Kidney tubule cell (primary cell): ENCODE measurements around the gene INTS11.

ENCODE experiments used
- DNase-seq: peaks from one replicate; pipeline ENCODE4 v3.0.0-alpha.2; 2018; ENCODE audit warnings: low spot score

Gene INTS11

DNA sequence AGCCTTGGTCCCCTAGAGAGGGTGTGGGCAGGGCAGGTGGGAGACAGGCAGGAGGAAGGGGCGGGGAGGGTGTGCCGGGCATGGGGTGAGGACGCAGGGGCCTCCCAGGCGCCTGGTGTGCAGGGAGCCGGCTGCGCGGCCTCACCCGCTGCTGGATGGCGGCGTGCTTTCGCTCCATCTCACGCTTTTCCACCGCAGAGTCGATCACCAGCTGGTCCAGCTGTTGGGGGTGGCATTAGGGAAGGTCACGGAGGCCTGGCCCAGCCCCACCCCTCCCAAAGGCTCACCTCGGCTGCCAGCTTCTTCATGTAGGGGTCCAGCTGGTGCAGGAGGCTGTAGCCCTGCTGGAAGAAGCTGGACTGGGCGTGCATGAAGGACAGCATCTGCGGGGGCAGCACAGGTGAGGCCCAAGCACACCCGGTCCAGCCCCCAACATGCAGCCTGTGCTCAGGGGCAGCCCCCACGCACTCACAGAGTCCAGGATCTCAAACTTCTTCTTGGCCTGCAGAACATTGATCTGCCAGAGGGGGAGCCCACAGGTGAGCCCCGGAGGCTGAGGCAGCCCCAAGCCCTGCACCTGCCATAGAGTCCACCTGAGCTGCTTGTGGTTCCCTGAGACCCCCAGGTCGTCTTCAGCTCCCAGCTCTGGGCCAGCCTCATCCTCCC is 24.6 kb downstream of the INTS11 start:
- peak; percentile 16 for DNase-seq

DNA sequence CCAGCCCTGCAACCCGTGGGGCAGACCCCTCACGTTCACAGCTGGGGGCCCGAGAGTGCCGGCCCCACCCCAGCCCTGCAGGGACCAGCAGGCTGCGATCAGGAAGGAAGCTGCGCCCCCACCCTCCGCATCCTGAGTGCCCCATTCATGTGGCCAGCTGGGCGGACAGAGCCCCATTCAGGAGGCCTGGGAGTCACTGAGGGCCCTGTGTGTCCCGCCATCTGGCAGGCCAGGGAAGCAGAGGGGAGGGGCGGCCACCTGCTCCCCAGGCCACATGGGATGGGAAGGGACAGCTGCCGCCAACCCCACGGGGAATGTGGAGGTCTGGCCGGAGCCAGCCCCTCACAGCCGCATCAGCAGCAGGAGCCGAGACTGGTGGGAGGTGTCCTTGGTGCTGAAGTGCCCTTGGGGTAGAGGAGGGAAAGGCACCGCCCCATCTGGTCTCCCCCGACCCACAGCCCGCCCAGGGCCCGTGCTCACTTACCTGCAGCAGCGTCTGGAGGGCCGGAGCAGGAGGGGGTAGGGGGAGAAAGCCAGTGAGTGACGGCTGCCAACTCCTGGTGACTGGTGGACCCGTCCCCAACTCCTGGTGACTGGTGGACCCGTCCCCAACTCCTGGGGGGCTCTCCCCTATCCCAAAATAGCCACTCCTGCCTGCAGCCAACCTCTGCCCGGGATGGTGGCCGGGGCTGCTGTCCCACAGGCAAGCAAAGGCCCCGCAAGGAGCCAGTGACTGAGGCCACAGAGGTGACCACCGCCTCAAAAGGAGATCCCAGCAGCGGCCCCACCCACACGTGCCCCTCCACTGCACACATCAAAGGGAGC is 25.4 kb downstream of the INTS11 start:
- DNase-seq: no peak

DNA sequence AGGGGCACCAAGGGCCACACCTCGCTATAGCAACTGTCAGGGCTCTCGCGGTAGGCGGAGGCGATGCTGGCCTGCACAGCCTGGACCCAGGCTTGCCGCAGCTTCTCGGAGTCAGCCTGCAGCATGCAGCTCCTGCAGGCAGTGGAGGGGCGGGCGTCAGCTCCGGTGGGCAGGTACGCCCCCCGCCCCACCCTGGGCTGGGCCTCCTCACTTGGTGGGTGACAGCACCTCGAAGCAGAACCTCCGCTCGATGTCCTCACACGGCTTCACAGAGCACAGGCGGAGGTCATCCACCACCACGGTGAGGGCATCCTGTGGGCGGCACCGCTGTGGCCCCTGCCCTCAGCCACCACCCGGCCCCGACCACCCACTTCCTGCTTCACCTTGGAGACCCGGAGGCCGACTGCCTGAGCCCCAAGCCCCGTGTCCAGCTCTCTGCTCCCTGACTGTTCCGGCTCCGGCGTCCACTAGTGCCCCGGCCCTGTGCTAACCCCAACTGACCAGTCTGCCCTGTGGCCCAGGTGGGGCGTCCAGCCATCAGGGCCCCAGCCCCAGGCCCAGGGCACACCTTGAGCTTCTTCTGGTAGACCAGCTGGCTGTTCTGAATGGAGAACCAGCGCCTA is 26.5 kb downstream of the INTS11 start:
- no peak for DNase-seq

DNA sequence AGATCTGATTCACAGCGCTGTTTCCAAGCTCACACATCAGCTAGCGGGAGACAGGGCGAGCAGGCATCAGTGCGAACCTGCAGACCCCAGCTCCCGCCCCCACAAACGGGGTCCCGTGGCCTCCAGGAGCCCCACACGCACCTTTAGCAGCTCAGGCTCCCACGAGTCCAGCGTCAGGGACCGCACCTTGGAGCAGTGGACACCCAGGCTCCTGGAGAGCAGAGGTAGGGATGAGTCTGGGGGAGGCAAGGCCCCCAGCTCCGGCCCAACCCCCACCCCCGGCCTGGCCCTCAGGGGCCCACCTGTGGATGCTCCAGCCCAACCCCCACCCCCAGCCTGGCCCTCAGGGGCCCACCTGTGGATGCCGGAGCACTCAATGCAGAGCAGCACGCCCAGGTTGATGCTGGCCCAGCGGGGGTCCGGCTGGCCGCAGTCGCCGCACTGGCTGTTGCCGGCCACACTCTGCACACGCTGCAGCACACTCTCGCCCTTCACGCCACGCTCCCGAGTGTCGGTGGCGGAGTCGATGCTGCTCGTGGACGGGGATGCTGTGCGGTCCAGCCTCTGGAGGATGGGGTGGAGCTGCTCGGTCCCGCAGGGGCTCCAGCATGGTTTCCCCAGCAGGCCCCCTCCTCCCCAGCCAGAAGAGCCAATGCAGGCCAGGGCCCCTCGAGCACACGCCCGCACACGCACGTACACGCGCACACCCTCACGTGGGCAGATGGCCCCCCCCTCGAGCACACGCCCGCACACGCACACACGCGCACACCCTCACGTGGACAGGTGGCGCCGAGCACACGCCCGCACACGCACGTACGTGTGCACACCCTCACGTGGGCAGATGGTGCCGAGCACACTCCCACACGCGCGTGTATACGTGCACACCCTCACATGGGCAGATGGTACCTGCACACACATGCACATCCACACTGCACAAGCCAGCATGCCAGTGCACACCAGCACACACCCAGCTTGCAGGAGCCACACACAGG is 28.1 kb downstream of the INTS11 start:
- DNase-seq: no peak

DNA sequence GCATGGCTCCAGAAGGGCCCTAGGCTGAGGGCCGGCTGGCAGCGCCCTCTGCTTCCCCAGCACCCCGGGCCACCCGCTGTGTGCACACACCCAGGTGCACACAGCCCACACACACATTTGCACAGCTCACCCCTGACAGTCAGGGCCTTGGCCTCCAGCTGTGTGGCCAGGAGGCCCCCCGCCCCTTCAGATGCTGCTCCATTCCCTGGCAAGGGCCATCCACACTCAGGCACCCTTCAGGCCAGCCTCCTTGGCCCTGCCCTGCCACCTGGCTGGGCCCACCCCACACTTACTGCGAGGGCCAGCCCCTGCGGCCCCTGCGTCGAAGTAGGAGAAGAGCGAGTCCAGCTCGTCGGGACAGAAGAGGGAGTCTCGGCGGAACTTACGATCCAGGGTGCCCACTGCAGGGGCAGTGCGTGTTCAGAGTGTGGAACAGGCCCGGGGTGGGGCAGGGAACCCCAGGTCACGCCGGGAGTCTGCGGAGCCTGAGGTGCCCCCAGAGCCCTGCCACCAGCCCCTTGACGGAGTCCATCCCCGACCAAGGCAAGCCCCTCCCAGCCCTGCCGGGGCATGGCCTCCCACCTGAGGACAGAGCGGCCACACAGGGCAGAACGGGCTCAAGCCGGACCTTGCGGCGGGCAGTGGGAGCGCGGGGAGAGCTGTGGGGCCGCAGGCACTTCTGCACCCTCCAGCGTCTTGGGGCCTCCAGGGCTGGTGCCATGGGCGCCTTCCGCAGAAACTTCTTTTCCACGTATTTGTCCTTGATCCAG is 29.1 kb downstream of the INTS11 start:
- DNase-seq: no peak

DNA sequence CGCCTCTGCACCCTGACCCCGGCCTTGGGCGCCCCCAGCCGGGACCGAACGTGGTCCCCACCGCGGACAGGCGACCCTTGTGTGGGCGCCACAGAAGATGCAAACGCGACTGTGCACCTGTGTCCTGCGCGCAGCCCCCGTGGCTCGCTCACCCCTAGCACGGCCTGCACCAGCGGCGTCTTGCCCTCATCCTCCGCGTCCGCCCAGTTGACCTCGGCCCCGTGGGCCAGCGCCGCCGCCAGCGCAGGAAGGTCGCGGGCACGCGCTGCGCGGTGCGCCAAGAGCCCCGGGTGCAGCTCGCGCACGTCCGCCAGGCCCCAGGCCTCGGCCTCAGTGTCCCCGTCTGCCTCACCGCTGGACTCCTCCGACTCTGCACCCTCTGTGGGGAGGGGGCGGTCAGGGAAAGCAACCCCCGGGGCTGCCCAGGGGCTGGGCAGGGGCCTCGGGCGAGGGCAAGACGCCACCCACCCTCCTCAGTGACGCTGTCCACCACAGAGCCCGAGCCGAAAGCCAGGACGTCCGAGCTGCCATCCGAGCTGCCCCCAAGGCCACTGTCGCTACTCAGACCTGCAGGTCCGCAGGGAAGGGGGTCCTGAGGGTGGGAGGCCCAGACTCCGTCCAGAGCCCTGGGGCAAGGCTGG is 30.1 kb downstream of the INTS11 start:
- DNase-seq: no peak

DNA sequence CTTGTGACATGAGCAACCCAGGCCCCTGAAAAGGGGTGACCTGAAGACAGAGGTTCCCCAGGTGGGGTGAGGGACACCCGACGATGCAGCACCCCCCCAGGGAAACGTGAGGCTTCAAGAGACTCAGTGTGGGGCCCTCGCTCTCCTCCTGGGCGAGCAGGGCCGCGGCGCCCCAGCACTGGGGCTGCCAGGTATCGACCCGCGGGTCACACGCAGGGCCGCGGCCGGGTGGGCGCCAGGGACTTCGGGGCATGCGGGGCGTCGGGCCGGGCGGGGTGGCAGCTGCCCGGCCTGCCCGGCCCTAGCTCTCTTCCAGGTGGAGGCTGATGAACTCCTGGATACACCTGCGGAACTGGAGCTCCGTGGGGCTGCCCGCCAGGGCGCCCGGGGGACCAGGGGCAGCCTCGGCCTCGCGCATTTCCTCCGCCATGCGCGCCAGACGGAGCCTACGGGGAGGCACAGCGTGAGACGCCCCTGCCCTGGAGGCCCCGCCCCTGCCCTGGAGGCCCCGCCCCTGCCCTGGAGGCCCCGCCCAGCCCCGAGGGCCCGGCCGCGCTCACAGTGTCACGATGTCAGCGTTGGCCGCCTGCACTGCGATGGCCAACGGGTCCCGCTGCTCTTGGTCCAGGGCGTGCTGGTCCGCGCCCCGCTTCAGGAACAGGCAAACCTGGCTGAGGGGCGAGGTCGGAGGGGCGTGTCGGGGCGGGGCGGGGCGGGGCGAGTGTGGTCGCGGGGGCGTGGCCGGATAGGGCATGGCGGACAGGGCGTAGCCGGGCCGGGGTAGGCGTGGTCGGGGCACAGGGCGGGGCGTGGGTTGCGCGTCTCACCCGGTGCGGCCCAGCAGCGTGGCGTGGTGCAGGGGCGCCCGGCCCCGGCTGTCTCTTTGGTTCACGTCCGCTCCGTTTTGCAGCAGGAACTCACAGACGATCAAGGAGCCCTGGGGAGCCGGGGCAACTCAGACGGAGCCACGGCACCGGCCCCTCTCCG is 30.9 kb downstream of the INTS11 start:
- no peak for DNase-seq

DNA sequence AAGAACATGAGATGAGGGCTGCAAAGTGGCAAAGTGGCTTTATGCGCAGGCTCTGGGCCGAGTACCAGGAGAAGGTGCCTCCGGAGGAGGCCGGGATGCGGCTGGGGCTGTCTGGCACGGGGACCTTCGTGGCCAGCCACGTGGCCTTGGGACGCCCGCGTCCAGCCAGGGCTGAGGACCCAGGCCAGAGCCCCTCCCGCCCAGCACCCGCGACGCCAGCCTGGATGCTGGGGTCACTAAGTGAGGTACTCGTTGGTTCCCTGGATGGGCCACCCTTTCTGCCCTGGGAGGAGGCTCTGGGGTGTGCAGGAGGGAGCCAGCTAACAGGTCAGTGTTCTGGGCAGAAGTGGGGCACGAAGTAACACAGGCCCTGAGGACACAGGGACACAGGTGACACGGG is 31.6 kb downstream of the INTS11 start:
- no peak for DNase-seq

DNA sequence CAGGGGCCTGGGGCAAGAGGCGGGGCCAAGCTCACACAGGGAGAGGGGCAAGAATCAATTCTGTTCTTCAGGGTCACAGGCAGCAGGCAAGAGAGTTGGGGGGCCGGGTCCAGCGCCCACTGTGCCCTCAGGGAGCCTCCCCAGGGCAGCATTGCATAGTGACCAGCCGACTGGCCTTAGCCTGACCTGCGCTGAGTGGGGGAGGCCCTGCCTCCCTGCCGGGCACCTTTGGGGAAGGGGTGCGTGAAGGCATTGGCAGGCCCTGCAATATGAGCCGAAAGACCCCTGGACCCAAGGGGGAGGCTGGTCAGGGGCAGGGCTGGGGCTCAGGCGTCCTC is 32.0 kb downstream of the INTS11 start:
- no peak for DNase-seq

DNA sequence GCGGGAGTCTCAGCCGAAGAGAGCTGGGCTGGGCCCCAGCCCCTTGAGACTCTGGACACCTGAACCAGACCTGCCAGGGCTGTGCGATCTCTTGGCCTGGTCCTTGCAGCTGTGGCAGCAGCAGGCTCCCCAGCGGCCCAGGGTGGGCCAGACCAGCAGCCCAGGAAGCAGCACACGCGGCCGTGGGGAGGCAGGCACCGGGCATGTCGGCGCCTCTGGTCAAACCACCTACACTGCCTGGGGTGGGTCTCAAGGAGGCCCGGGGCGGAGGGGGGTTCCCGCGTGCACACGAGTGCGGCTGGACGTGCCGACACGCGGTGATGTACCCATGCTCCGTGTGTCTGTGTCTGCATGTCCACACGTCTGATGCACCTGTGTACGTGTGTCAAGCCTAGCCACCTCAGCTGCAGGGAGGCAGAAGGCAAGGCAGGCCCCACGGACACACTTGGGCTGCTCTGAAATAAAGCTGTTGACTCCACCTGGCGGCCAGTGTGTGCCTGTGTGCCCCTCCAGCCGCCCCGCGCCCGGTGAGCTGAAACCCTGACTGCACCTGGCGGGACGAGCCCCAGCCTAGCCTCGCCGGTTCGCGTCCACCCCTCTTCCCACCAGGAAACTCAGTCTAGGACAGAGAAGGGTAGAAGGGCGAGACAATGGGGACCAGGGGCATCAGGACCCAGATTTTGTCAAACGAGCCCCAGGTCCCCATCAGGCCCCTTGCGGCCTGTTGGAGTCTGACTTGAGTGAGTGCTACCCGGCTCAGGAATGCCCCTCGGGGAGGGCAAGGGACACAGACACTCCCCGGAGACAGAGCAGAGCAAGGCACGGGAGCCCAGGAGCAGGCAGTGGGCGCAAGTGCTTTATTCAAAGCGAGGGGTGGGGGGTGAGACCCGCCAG is 32.7 kb downstream of the INTS11 start:
- peak; percentile 87 for DNase-seq

DNA sequence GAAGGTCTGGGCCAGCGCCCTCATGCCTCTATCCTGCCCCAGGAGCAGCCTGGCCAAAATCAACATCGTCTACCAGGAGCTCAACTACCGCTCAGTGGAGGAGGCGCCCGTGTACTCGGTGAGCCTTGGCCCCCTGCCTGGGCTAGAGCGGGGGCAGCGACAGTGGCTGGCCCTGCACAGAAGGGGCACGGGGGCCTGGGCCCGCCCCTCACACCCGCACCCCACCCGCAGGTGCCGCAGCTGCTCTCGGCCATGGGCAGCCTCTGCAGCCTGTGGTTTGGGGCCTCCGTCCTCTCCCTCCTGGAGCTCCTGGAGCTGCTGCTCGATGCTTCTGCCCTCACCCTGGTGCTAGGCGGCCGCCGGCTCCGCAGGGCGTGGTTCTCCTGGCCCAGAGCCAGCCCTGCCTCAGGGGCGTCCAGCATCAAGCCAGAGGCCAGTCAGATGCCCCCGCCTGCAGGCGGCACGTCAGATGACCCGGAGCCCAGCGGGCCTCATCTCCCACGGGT is 33.4 kb downstream of the INTS11 start:
- DNase-seq: peak; percentile 31

DNA sequence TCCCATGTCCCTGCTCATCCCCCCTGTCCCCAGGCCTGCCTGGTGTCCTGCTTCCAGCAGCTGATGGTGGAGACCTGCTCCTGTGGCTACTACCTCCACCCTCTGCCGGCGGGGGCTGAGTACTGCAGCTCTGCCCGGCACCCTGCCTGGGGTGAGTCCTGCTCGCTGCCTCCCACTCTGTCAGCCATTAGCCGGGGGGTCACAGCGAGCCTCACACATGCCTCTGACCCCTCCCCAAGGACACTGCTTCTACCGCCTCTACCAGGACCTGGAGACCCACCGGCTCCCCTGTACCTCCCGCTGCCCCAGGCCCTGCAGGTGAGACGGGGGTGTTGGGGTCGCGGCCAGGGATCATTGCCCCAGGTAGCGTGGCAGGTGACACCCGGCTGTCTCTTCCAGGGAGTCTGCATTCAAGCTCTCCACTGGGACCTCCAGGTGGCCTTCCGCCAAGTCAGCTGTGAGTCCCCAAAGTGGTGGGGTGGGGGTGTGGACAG is 34.2 kb downstream of the INTS11 start:
- DNase-seq: peak; percentile 62

DNA sequence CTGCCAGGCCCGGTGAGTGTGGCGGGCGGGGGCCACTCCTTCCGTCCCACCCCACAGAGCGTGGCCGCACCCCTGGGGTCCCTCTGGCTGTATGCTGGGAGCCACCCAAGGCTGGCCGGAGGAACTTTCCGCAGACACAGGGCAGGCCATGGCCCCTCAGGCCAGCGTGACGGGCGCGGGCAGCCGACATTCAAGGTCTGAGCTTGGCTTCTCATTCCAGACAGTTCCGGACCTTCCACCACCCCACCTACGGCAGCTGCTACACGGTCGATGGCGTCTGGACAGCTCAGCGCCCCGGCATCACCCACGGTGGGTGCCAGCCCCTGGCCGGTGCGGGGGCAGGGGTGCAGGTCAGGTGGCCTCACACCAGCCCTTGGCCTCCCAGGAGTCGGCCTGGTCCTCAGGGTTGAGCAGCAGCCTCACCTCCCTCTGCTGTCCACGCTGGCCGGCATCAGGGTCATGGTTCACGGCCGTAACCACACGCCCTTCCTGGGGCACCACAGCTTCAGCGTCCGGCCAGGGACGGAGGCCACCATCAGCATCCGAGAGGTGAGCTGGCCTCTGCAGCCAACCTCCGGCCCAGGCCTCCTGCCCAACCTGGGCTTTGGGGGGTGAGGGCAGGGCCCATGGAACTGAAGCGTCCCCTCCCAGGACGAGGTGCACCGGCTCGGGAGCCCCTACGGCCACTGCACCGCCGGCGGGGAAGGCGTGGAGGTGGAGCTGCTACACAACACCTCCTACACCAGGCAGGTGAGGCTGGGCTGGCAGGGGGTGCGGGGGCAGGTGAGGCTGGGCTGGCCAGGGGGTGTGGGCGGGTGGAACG is 37.0 kb downstream of the INTS11 start:
- no peak for DNase-seq

DNA sequence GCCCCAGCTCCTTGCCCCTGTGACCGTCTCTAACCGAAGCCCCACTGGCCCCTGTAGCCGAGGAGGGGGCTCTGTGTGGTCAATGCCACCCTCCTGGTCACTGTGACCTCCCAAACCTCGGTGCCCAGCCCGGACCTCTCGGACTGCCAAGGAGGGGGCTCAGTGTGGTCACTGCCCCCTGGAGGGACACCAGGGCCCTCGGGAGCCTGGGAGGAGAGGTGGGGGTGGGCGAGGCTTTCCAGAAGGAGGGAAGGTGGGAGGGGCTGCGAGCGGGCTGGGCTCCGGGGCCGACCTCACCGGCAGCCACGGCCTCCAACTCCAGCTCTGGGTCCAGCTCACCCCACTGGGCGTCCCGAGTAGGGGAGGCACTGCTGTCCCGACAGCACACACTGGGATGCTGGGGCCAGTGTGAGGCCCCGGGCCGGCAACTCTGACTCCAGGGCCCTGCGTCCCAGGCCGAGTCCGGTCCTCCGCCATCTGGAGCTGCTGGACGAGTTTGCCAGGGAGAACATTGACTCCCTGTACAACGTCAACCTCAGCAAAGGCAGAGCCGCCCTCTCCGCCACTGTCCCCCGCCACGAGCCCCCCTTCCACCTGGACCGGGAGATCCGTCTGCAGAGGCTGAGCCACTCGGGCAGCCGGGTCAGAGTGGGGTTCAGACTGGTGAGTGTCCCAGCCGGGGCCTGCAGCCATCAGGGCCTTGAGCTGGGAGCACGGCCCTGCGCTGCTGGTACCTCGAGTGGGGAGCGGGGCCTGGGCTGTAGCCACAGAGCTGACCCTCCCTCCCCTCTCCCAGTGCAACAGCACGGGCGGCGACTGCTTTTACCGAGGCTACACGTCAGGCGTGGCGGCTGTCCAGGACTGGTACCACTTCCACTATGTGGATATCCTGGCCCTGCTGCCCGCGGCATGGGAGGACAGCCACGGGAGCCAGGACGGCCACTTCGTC is 37.9 kb downstream of the INTS11 start:
- DNase-seq: no peak

DNA sequence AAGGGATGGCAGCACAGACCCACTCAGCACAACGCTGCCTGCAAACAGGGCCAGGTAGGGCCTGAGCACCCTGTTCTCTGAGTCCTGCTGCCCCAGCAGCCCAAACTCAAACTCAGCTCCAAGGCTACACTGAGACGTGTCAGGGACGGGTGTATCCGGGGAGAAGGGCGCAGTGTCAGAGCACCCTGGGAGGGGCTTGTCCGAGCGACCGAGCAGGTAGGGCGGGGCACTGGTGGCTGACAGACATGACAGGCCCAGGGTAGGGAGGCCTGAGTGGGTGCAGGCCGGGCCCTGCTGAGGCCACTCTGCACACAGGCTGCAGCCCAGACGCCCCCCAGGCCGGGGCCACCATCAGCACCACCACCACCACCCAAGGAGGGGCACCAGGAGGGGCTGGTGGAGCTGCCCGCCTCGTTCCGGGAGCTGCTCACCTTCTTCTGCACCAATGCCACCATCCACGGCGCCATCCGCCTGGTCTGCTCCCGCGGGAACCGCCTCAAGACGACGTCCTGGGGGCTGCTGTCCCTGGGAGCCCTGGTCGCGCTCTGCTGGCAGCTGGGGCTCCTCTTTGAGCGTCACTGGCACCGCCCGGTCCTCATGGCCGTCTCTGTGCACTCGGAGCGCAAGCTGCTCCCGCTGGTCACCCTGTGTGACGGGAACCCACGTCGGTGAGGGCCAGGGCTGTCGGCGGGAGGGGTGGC is 38.7 kb downstream of the INTS11 start:
- no peak for DNase-seq
